Measurements from ENCODE around the gene ASB2. TPM values are rescaled to one million over a fixed set of nuclear protein-coding genes. Genes with fewer than 3 reads are reported as not detected.

Gene ASB2
- total RNA-seq, 1 experiment from 2014 or later = 0.35 TPM

DNA sequence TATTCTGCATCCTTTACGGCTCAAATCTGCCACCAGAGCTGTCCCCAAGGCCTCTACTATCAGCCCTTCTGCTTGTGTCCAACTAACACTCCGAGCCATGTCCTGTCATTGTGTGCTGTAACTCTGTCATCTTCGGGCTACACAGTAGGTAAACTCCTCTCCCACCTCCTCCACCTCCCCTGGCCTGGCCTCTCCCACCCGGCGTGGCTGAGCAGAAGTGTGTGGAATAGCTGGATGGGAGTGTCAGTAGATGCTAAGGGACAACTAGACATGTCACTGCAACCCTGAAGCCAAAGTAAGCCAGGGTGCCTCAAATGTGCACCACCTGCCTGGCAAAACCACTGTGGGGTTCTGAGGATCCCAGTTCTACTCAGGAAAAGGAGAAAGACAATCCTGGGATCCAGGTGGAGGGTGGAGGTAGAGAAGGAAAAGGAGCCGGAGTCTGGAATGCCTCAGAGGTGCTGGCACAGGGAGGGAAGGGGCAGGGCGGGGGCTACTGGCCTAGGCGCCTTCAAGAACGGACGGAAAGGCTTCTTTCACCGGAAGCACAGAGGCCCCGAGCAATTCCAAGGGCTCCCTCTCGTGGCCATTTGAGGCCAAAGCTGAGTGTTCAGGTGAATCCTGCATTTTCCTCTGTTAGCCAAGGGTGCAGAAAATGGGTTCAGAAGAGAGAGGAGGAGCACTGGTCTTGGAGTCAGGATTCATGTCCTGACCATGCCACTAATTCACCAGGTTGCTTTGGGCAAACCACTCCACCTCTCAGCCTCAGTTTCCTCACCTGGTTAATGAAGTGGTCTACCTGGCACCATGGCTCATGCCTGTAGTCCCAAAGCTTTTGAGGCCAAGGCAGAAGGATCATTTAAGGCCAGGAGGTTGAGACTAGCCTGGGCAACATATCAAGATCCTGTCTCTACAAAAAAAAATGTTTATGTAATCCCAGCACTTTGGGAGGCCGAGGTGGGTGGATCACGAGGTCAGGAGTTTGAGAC is 69.7 kb downstream of the ASB2 start:
- no peaks in the 10 kb centered on the region for H3K4me1 ChIP-seq (ENCODE audit: insufficient read depth, low read length)
- no peak overlapping the region for H4K8ac ChIP-seq (replicated peaks; ENCODE audit: insufficient read length, low read depth, low read length)
- no peak overlapping the region for H3K9ac ChIP-seq (ENCODE audit: extremely low read depth, insufficient read length, low read length)
- Mint-ChIP-seq H3K27me3 (ENCODE audit: low read depth) (no peaks in the 10 kb centered on the region; the same call in none of the 2 replicates), H3K36me3 (ENCODE audit: insufficient read depth in 1 of 3, low read depth in 3 of 3) (no peaks in the 10 kb centered on the region), H3K4me3 (no peak overlapping the region), H3K4me1 (peaks cover 14 to 17% of the 10 kb centered on the region in 2 experiments), H3K27ac (no peak overlapping the region), H3K9me3 (no peaks in the 10 kb centered on the region; a peak in 1 of 5 replicates)
- H4K91ac ChIP-seq (ENCODE audit: insufficient read length, low read depth, low read length) = no peak overlapping the region
- no peak overlapping the region for H2AK5ac ChIP-seq (ENCODE audit: insufficient read length, low read length)
- DNase-seq = peak; percentile 86
- H2BK5ac ChIP-seq (ENCODE audit: insufficient read length, low read length) = no peak overlapping the region
- peak; percentile 92 for TF ChIP-seq CTCF (conservative IDR thresholded peaks at IDR 0.05)
- no peaks in the 10 kb centered on the region for H3K23me2 ChIP-seq (ENCODE audit: insufficient read length, low read depth, low read length, poor library complexity, severe bottlenecking)
- no peaks in the 10 kb centered on the region for H3K9me3 ChIP-seq (ENCODE audit: control insufficient read depth, low read depth, low read length)
- H3K4ac ChIP-seq (ENCODE audit: low read depth, low read length) = no peak overlapping the region
- no peak overlapping the region for H2BK12ac ChIP-seq (ENCODE audit: insufficient read length, low read depth, low read length)
- H3K79me2 ChIP-seq (ENCODE audit: insufficient read depth, low read length) = no peaks in the 10 kb centered on the region
- no peak overlapping the region for H2BK20ac ChIP-seq (ENCODE audit: low read depth, low read length, poor library complexity, severe bottlenecking)
- H3K56ac ChIP-seq (ENCODE audit: insufficient read length, low read depth, low read length) = no peak overlapping the region
- no peak overlapping the region for H3K27ac ChIP-seq (ENCODE audit: insufficient read length, low read depth, low read length)
- no peaks in the 10 kb centered on the region for H3K27me3 ChIP-seq (ENCODE audit: insufficient read depth, low read length)
- no peaks in the 10 kb centered on the region for H3K79me1 ChIP-seq (ENCODE audit: insufficient read depth, low read depth, low read length, poor library complexity, severe bottlenecking)
- no CpG with 5 or more reads among the region's 15 CpGs for WGBS (ENCODE audit: extremely low coverage, insufficient read length, low lambda C conversion rate)
- H2BK120ac ChIP-seq (ENCODE audit: low read depth, low read length, poor library complexity, severe bottlenecking) = no peak overlapping the region
- H3K18ac ChIP-seq (ENCODE audit: insufficient read length, low read depth, low read length) = no peak overlapping the region
- H2BK15ac ChIP-seq (ENCODE audit: low read depth, low read length) = no peak overlapping the region
- H3K23ac ChIP-seq (ENCODE audit: insufficient read length, low read depth, low read length) = no peak overlapping the region
- no peaks in the 10 kb centered on the region for H4K20me1 ChIP-seq (ENCODE audit: control insufficient read depth, insufficient read depth, insufficient read length)
- no peak overlapping the region for H4K5ac ChIP-seq (ENCODE audit: insufficient read length, low read depth, low read length)
- H3T11ph ChIP-seq (ENCODE audit: low read length) = no peak overlapping the region
- H2AFZ ChIP-seq (ENCODE audit: low read length) = no peak overlapping the region
- H3K14ac ChIP-seq (ENCODE audit: insufficient read depth, low read length) = no peak overlapping the region
- H3K4me2 ChIP-seq (ENCODE audit: insufficient read depth, insufficient read length, low read length) = no peak overlapping the region
